Common myeloid progenitor, CD34-positive (primary cell): ENCODE results near the gene PRKAG2.

Experiments
- CTCF ChIA-PET: fragments of 350-600 bp; sonication (Branson Sonifier 250); formaldehyde crosslinking; loops from one replicate; lab custom pipeline; 2021; ENCODE audit warnings: antibody characterized with exemption; lab: Charles Lee
- POLR2A ChIA-PET: fragments of 350-600 bp; sonication (Branson Sonifier 250); formaldehyde crosslinking; loops from one replicate; lab custom pipeline; 2021; ENCODE audit warnings: antibody characterized with exemption; lab: Charles Lee
- DNase-seq, 3 donors: peaks; one replicate each; pipeline versions ENCODE4 v3.0.0 to v3.0.0-alpha.2; 2013
- H3K27ac ChIP-seq, 2 experiments: 1 replicate in 1 of 2; 2 replicates in 1 of 2; pipeline ENCODE4 v1.7.0; 2013; ENCODE audit warnings: inconsistent platforms in 2 of 2, low read length in 2 of 2, mild to moderate bottlenecking in 2 of 2, low read depth in 1 of 2, moderate library complexity in 1 of 2; ENCODE audit not compliant: severe bottlenecking in 2 of 2, insufficient read depth in 1 of 2, poor library complexity in 1 of 2
- H3K27me3 ChIP-seq, 5 experiments: replicated peaks in 2 of 5; 1 replicate in 3 of 5; 2 replicates in 2 of 5; pipeline versions ENCODE4 v1.6.1 to v1.7.0; 2013; ENCODE audit warnings: low read length in 4 of 5, mild to moderate bottlenecking in 2 of 5, moderate library complexity in 2 of 5, inconsistent platforms in 1 of 5; ENCODE audit not compliant: insufficient read depth in 5 of 5, control insufficient read depth in 4 of 5
- H3K36me3 ChIP-seq, 4 experiments: 1 replicate in 2 of 4; 2 replicates in 2 of 4; pipeline versions ENCODE4 v1.6.1 to v1.7.0; 2013; ENCODE audit warnings: low read length in 3 of 4, control low read depth in 1 of 4, mild to moderate bottlenecking in 1 of 4; ENCODE audit not compliant: control insufficient read depth in 4 of 4, insufficient read depth in 4 of 4
- H3K4me1 ChIP-seq, 4 experiments: 1 replicate in 3 of 4; 2 replicates in 1 of 4; pipeline versions ENCODE4 v1.6.1 to v1.7.1; 2013; ENCODE audit warnings: low read length in 3 of 4, mild to moderate bottlenecking in 3 of 4, control low read depth in 1 of 4, inconsistent platforms in 1 of 4, moderate library complexity in 1 of 4; ENCODE audit not compliant: control insufficient read depth in 4 of 4, insufficient read depth in 4 of 4; ENCODE audit errors: control extremely low read depth in 1 of 4
- H3K4me3 ChIP-seq, 7 experiments: 1 replicate in 4 of 7; 2 replicates in 3 of 7; pipeline versions ENCODE4 v1.5.1 to v1.7.0; 2013; ENCODE audit warnings: mild to moderate bottlenecking in 7 of 7, low read length in 6 of 7, moderate library complexity in 6 of 7, inconsistent platforms in 2 of 7, low read depth in 2 of 7, control low read depth in 1 of 7; ENCODE audit not compliant: insufficient read depth in 4 of 7, control insufficient read depth in 1 of 7; ENCODE audit errors: extremely low read depth in 1 of 7
- H3K9me3 ChIP-seq, 5 experiments: 1 replicate in 4 of 5; 2 replicates in 1 of 5; pipeline versions ENCODE4 v1.6.1 to v1.7.1; 2013; ENCODE audit warnings: low read length in 4 of 5, mild to moderate bottlenecking in 2 of 5, inconsistent platforms in 1 of 5, low read depth in 1 of 5, moderate library complexity in 1 of 5; ENCODE audit not compliant: control insufficient read depth in 4 of 5, insufficient read depth in 2 of 5; ENCODE audit errors: control extremely low read depth in 1 of 5
- WGBS: methylation state at CpG from one replicate; pipeline ENCODE4 v1.1.5; 2013; ENCODE audit not compliant: insufficient coverage; 5-methylcytosine and 5-hydroxymethylcytosine counted together

PRKAG2 gene

DNA sequence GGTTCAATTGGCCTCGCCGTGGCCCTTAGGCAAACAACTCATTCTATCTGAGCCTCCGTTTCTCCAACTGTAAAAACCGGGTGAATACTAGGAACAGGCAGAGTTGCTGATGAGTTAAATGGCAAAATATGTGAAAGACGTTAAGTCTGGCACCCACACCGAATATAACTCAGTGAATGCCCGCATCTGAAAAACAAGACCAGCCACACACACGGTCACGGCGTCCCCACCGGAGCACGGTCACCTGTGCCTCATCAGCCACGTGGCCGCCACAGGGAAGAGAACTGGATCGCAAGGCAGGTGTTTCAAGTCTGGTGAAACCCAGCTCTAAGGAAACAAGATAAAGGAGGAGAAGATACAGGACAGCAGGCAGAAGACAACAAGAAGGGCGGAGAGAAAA is 20.4 kb downstream of the PRKAG2 start:
- POLR2A ChIA-PET: interaction anchor here (0.7 kb wide), 1 partner anchor 751 kb away, joined by 6 read pairs; no protein-coding TSS in a partner anchor
- Histone ChIP-seq H3K4me3 (no peak overlapping the region), H3K27me3 (no peaks in the 10 kb centered on the region), H3K36me3 (peaks cover 0 to 2% (median 0%) of the 10 kb centered on the region in 4 experiments), H3K4me1 (peaks cover 0 to 18% (median 11%) of the 10 kb centered on the region in 4 experiments), H3K27ac (no peak overlapping the region), H3K9me3 (no peaks in the 10 kb centered on the region)
- CTCF ChIA-PET: no interaction called here
- DNase-seq: no peak
- 96% methylated on average over 10 of the region's 16 CpGs for WGBS

DNA sequence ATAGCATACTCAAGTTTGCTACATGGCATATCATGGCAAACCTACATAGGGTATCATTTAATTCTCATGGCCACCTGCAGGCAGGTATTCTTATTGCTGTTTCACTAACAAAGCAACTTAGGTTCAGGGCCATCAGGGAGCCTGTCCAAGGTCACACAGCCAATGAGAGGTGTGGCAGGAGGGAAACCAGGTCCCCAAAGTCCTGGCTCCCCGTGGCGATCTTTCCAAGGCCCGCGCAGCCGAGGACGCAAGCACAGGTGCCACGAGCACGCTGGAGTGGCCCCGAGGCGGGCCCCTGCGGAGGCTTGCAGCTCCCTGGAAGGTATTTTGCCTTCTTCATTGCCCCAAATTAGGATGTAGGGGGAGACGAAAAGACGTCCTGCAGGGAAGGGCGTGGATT is 20.8 kb downstream of the PRKAG2 start:
- POLR2A ChIA-PET: no interaction called here
- 100% methylated on average over 12 of the region's 14 CpGs for WGBS
- Histone ChIP-seq H3K9me3 (no peaks in the 10 kb centered on the region), H3K4me1 (peaks cover 0 to 22% (median 14%) of the 10 kb centered on the region in 4 experiments), H3K4me3 (no peak overlapping the region), H3K27ac (no peak overlapping the region), H3K27me3 (no peaks in the 10 kb centered on the region), H3K36me3 (peaks cover 0 to 2% (median 0%) of the 10 kb centered on the region in 4 experiments)
- DNase-seq: no peak
- CTCF ChIA-PET: no interaction called here

DNA sequence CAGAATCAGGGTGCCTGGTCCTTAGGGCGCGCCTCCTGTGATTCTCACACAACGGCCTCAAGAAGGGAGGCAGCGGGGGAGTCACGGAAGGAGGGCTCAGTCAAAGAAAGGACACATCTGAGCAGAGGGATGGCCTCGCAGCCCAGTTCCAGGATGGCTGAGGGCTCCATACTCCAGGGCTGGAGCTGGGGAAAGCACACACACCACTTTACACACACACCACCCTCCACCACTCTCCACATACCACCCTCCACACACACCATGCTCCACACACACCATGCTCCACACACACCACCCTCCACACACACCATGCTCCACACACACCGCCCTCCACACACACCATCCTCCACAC is 22.2 kb downstream of the PRKAG2 start:
- ChIA-PET POLR2A (no interaction called here), CTCF (interaction anchor here (1.3 kb wide), 1 partner anchor 72 kb away, joined by 3 read pairs; no protein-coding TSS in a partner anchor)
- Histone ChIP-seq H3K4me1 (peaks cover 2 to 36% (median 26%) of the 10 kb centered on the region in 4 experiments), H3K27me3 (no peaks in the 10 kb centered on the region), H3K4me3 (no peak overlapping the region), H3K27ac (no peak overlapping the region), H3K9me3 (no peaks in the 10 kb centered on the region), H3K36me3 (peaks cover 0 to 2% (median 0%) of the 10 kb centered on the region in 4 experiments)
- 100% methylated on average over 4 of the region's 7 CpGs for WGBS
- DNase-seq: no peak

DNA sequence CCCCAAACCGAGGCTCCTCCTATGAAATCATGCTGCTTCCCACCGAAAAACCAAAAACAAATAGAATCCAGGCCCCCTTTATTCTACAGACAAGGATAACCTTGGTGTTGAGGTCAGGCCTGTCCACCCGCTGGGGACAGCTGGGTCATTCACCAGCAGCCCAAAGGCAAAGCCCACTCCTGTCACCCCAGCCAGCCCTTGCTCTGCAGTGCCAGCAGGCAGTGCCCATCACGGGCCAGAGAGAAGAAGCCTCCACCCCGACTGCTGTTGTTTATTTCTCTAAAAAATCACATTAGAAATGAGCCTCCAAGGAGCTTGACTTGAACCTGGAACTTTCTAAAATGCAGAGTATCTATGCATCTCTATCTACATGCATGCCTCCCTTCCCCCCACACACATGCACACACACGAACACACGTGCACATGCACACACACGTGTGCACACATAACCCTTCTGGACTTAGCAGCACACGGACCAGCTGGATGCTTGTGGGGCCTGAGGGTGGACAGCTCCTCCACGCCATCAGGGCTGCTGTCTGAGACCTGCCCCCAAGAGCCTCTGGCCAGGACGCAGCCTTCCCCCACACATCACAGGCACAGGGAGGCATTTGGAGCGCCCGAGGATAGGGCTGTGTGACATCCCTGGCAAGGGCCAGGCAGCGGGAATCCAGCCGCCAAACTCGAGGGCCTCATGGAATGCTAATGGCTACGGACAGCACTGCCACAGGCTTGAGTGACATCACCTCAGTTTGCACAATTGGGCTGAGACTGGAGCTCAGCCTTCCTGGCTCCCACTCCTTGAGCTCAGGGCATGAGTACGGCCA is 22.8 kb downstream of the PRKAG2 start:
- H3K4me3 ChIP-seq: no peak overlapping the region
- no peak overlapping the region for H3K27ac ChIP-seq
- no peaks in the 10 kb centered on the region for H3K9me3 ChIP-seq
- no peak for DNase-seq
- ChIA-PET POLR2A (no interaction called here), CTCF (interaction anchor here (0.8 to 1.5 kb wide), 4 partner anchors 9 to 71 kb away, joined by 3 to 5 read pairs (median 4); no protein-coding TSS in a partner anchor)
- no peaks in the 10 kb centered on the region for H3K27me3 ChIP-seq
- H3K4me1 ChIP-seq: peaks cover 2 to 37% (median 26%) of the 10 kb centered on the region in 4 experiments
- WGBS: 93% methylated on average over 14 of the region's 18 CpGs
- H3K36me3 ChIP-seq: peaks cover 0 to under 1% (median 0%) of the 10 kb centered on the region in 4 experiments

DNA sequence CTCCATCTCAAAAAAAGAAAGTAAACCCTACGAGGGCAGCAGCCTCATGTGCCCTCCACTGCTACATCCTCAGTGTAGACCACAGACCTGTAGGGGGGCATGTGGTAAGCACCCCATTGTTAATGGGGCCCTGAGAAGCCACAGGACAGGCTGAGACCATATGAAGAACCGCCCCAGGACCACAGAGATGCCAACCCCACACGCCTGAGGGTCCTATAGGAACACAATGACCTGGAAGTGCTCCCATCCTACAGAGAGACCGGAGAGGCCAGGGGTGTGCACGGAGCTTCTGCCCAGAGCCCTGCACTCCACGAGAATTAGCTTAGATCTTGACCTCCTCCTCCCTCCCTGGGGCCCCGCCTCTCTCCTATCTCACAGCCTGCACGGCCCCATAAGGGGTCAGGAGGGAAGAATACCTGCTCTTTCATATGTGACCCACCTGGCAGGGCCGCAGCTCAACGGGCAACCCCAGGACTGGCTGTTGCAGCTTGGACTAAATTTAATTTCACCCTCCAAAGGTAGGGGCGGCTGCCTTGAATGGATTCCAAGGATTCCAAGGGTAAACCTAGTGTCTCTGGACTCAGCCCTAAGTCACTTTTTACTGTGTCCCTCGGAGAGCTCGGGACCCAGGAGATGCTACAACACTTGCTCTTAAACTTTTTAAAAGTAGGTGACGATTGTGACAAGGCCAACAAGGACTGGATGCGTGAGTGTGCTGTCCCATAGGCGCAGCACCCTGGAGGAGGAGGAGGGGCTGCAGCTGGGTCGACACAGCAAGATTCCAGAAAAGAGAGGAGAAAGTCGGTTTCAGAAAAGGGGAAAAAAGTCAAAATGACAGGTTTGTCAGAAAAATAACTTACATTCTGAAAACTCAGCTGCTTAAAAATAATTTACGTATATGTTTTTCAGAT is 24.2 kb downstream of the PRKAG2 start:
- Histone ChIP-seq H3K4me1 (peaks cover 2 to 37% (median 26%) of the 10 kb centered on the region in 4 experiments), H3K4me3 (no peak overlapping the region), H3K36me3 (no peaks in the 10 kb centered on the region), H3K27ac (no peak overlapping the region), H3K9me3 (no peaks in the 10 kb centered on the region), H3K27me3 (no peaks in the 10 kb centered on the region)
- CTCF ChIA-PET: interaction anchor here (0.9 to 1.7 kb wide), 3 partner anchors 15 to 18 kb away, joined by 3 to 6 read pairs (median 5); no protein-coding TSS in a partner anchor
- 97% methylated on average over 17 of the region's 19 CpGs for WGBS
- POLR2A ChIA-PET: interaction anchor here (0.7 kb wide), 1 partner anchor 9 kb away, joined by 3 read pairs; no protein-coding TSS in a partner anchor
- no peak for DNase-seq

DNA sequence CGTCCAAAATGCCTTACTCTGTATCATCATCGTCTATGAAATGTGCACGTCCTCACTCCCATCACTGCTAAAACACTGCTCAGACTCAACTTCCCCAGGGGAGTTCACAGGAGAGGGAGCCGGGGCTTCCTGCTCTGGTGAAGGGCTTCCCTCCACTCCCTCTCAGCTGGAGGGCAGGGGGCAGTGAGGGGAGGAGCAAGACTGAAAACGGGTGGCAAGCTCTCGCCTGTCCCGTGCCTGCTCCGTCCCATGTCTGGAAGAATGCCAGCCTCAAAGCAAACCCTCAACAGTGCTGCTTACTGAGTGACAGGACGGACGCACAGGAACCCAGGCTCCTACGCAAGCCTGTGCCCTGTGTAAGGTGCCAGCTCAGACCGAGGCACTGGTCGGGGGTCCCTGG is 25.1 kb downstream of the PRKAG2 start:
- Histone ChIP-seq H3K36me3 (peaks cover 0 to 2% (median 0%) of the 10 kb centered on the region in 4 experiments), H3K9me3 (no peaks in the 10 kb centered on the region), H3K27me3 (no peaks in the 10 kb centered on the region), H3K27ac (peak overlapping the region in 1 of 2 experiments; percentile 29), H3K4me3 (peak overlapping the region; percentile 33 to 86 (median 70)), H3K4me1 (peaks cover 2 to 37% (median 26%) of the 10 kb centered on the region in 4 experiments)
- WGBS: 2% methylated on average over 11 of the region's 13 CpGs
- CTCF ChIA-PET: interaction anchor here (0.9 to 1.7 kb wide), 4 partner anchors 8 to 66 kb away, joined by 3 to 6 read pairs (median 5); no protein-coding TSS in a partner anchor
- POLR2A ChIA-PET: interaction anchor here (0.9 to 2.3 kb wide), 2 partner anchors 13 to 25 kb away, joined by 3 to 7 read pairs; partner anchors contain the start of gene PRKAG2
- DNase-seq: peak; percentile 29 to 67 (median 58)
